GM12873 (cell line): ENCODE data around the gene TP53I11.

Experiments used
- CTCF ChIP-seq: IDR thresholded peaks from 2 replicates; pipeline ENCODE4 v1.5.1; 2012; ENCODE audit warnings: low read depth, mild to moderate bottlenecking, moderate library complexity, low read length, control low read depth; ENCODE audit not compliant: insufficient read depth; ENCODE audit errors: missing control alignments

Gene TP53I11

GRCh38 chr11:44928144-44928543 lies 22.5 kb downstream of the TP53I11 start:
- no peak for TF ChIP-seq CTCF

- TF ChIP-seq CTCF: peak; percentile 89
Measured at GRCh38 chr11:44927174-44927661, 23.5 kb downstream of the TP53I11 start.

- TF ChIP-seq CTCF: no peak
Measured at GRCh38 chr11:44926036-44926435, 24.6 kb downstream of the TP53I11 start.

- TF ChIP-seq CTCF: no peak
Measured at GRCh38 chr11:44923806-44924205, 26.9 kb downstream of the TP53I11 start.

- no peak for TF ChIP-seq CTCF
Measured at GRCh38 chr11:44923115-44923514, 27.6 kb downstream of the TP53I11 start.

- no peak for TF ChIP-seq CTCF
Measured at GRCh38 chr11:44920451-44920850, 30.2 kb downstream of the TP53I11 start.

- no peak for TF ChIP-seq CTCF
Measured at GRCh38 chr11:44917741-44918140, 32.9 kb downstream of the TP53I11 start.
